Measurements from ENCODE around the gene MMP23B.

Gene MMP23B

GRCh38 chr1:1599030-1599934 is 32.7 kb upstream of the MMP23B start:
- TF ChIP-seq CTCF (IDR thresholded peaks at IDR 0.05; ENCODE audit: control extremely low read depth, extremely low read depth, low read depth, missing control alignments): peak; percentile 31
- DNase-seq (ENCODE audit: extremely low spot score): no peak
- CTCF ChIA-PET: no interaction called here
- POLR2A ChIA-PET: no interaction called here

GRCh38 chr1:1599935-1600860 is 31.8 kb upstream of the MMP23B start, which contains the start of gene FNDC10:
Gene FNDC10 (minus strand): TSS chr1:1600135. CDS start chr1:1600015, 120 bp downstream.
- DNase-seq (ENCODE audit: extremely low spot score): no peak
- POLR2A ChIA-PET: interaction anchor here (0.5 kb wide), 1 partner anchor 52 kb away, joined by 5 read pairs; no protein-coding TSS in a partner anchor
- CTCF ChIA-PET: no interaction called here
- TF ChIP-seq CTCF (IDR thresholded peaks at IDR 0.05; ENCODE audit: control extremely low read depth, extremely low read depth, low read depth, missing control alignments): no peak

GRCh38 chr1:1600861-1601563 is 31.0 kb upstream of the MMP23B start:
- ChIA-PET CTCF (no interaction called here), POLR2A (interaction anchor here (0.5 kb wide), 1 partner anchor 52 kb away, joined by 5 read pairs; no protein-coding TSS in a partner anchor)
- no peak for TF ChIP-seq CTCF (IDR thresholded peaks at IDR 0.05; ENCODE audit: control extremely low read depth, extremely low read depth, low read depth, missing control alignments)
- no peak for DNase-seq (ENCODE audit: extremely low spot score)

GRCh38 chr1:1601564-1602303 is 30.2 kb upstream of the MMP23B start:
- ChIA-PET POLR2A (no interaction called here), CTCF (interaction anchor here (1.3 to 1.9 kb wide), 4 partner anchors 10 to 20 kb away, joined by 3 to 6 read pairs (median 4); no protein-coding TSS in a partner anchor)
- no peak for DNase-seq (ENCODE audit: extremely low spot score)
- no peak for TF ChIP-seq CTCF (IDR thresholded peaks at IDR 0.05; ENCODE audit: control extremely low read depth, extremely low read depth, low read depth, missing control alignments)

- ChIA-PET CTCF (interaction anchor here (1.3 to 1.9 kb wide), 4 partner anchors 9 to 21 kb away, joined by 3 to 6 read pairs (median 4); no protein-coding TSS in a partner anchor), POLR2A (interaction anchor here (1.2 kb wide), 1 partner anchor 14 kb away, joined by 3 read pairs; no protein-coding TSS in a partner anchor)
- no peak for TF ChIP-seq CTCF (IDR thresholded peaks at IDR 0.05; ENCODE audit: control extremely low read depth, extremely low read depth, low read depth, missing control alignments)
- peak; percentile 68 for DNase-seq (ENCODE audit: extremely low spot score)
These were observed 29.5 kb upstream of the MMP23B start for GRCh38 chr1:1602304-1602967.

Data from GM10248 (cell line).